HG03103 (cell line): Measurements from ENCODE around the gene CASK.
A peak's percentile ranks its signal among the peaks of the same experiment; 100 is the strongest.
"Not testable (repeated sequence)": the region's sequence is repeated elsewhere in the genome, so short reads cannot be mapped to it uniquely, and the experiment has no call there.

Experiments
- ATAC-seq: cut with Tn5 transposase; IDR thresholded peaks from one replicate; pipeline ENCODE4 v1.9.1; 2021; ENCODE audit warnings: low read depth; ENCODE audit not compliant: unreplicated experiment

CASK gene

DNA sequence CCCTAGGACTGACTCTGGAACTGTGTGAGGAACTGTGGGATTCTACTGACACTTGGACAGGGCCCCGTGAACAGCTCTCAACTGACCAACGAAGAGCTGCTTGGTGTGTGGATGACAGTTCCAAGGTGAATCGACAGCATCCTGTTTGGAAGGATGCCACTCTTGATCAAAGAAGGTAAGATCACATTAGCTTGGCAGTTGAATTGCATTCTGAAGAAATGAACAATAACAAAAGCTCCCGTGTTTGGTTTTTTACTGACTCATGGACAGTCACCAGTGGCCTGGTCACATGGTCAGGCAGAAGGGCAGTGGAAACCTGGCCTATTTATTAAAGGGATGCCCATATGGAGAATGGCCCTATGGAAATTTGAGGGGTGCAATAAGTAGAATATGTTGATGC, 267.7 kb downstream of the CASK start:
- no peak for ATAC-seq

DNA sequence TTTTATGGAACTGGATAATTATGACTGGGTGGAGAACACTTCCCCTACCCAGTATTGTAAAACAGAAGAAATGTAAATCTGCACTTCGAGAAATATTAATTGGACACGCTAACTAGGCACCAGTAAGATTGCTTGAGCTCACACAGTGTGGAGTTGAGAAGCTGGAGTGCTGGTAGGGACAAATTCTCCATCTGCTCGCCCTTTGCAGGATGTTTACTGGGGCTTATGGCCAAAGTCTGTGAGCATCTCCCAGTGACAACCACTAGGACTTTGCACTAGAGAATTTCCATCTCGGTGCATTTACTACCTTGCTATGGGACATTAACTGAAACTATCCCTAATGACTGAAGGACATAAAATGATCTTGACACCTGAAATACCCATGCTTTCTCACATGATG, 268.3 kb downstream of the CASK start:
- ATAC-seq: no peak

GRCh38 chrX:41653125-41653524, 270.2 kb downstream of the CASK start:
- no peak for ATAC-seq

GRCh38 chrX:41646201-41646600, 277.2 kb downstream of the CASK start:
- not testable (repeated sequence) for ATAC-seq

- ATAC-seq: no peak
These were observed 289.1 kb downstream of the CASK start for GRCh38 chrX:41634284-41634683.

GRCh38 chrX:41630091-41630490, 293.3 kb downstream of the CASK start:
- ATAC-seq: no peak

- no peak for ATAC-seq
These were observed 293.8 kb downstream of the CASK start for GRCh38 chrX:41629539-41629938.

DNA sequence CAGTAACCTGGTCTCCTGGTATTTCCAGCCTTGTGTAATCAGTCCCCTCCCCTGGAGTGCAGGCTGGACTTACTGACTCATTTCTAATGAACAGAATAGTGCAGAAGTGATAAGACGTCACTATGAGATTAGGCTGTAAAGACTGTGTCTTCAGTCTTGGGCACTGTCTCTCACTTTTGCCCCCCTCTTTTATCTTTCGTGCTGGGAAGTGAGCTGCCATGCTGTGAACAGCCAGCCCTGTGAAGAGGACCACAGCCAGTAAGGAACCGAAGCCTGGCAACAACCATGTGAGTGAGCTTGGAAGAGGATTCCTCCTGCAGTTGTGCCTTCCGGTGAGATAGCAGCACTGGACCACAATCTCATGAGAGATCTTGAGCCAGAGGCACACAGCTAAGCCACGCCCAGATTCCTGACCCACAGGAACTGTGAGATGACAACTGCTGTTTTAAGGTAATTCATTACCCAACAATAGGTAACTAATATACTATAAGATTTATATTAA, 302.1 kb downstream of the CASK start:
- ATAC-seq: no peak

DNA sequence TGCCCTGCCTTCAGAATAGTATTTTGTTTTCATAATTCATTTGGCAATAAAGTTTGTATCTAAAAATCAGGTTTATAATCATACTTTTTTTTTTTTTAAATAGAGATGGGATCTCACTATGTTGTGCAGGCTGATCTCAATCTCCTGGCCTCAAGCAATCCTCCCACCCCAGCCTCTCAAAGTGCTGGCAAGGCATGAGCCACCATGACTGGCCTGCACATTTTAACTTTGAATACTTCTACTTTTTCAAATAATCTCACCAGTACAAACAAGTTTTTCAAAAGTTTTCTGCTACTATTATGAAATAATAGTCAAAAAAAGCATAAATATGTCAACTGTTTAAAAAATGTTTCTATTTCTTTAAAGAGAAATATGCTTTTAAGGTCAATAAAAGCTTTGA, 304.1 kb downstream of the CASK start:
- no peak for ATAC-seq

DNA sequence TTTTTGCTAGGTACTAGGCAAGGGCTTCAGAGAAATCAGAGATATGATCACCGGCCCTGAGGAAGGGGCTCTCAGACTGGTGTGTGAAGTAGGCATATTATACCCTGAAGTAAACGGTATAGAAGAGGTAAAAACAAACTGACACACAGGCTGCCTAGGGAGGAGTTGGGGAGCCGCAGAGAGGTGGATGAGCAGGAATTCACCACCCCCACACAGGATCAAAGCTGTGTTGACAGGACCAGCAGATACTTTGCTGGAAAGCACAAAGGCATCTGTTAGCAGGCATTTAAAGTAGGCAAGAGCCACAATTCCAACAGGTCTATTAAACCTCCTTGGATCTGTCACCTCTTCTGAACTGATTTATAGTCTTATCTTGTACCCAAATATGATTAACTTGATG, 306.4 kb downstream of the CASK start:
- ATAC-seq: no peak

DNA sequence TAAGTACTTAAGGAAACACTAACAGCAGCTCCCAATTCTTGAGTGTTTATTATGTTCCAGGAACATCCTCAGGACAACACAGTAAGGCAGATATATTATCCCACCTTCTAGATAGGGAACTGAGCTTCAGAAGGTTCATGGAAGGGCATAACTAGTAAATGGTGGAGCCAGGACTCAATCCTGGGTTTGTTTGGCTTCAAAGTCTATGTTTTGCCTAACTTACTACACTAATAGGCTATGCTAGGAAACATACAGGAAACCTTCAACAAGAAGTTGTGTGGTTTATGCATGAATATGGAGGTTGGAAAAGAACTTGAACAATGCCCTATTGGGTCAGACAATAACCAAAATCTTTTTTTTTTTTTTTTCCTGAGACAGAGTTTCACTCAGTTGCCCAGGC, 307.1 kb downstream of the CASK start:
- ATAC-seq: no peak

- ATAC-seq: no peak
These were observed 315.1 kb downstream of the CASK start for GRCh38 chrX:41608244-41608643.

DNA sequence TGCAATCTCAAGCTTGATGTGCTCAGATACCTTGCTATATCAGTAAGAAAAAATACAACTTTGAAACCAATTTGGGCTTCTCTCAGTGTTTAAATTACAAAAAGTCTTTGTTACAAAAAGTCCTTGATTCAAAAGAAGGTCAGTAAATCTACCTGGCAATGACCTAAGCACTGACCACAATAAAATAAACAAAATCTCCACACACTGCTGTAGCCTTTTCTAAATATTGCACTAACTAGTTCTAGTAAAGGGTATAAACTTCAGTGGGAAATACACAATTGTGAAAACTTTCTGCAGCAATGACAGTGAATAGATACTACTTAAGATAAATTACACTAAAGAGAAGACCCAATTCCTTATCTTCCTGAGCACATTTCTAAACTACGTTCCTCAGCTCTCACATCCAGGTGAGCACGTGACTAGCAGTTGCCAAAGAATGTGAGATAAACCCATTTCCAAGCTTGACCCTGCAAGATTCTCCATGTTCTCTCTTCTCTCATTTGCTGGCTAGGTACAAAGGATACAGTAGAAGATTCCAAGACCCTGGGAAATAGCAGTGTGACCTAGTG, 316.0 kb downstream of the CASK start:
- ATAC-seq: no peak

GRCh38 chrX:41606057-41606456, 317.3 kb downstream of the CASK start:
- ATAC-seq: not testable (repeated sequence)

DNA sequence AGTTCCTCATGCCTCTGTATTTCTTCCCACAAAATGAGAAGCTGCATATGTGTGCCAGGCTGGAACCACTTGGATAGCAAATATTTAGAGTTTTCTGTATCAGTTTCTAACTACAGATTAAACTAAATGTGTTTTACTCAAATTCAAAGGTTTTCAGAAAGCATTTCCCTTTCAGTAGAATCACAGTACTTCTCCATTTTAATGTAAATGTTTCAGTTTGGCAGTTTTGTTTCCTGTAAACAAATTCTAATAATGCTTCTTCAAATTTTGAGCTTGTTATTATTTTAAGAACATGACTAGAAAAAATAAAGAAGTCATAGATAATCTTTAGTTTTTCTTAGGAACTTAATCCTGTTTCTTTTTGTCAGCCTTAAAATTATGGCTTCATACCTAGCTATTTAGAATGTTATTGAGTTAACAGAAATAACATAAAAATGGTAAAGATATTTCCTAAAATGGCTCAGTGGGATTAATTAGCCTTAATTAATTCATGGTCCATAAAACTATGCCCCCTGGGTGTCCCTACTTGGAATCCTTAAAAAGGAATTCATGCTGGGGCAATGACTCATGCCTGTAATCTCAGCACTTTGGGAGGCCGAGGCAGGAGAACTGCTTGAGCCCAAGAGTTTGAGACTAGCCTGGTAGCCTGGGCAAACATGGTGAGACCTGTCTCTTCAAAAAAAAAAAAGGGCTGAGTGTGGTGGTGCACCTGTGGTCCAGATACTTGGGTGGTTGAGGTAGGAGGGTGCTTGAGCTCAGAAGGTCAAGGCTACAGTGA, 318.4 kb downstream of the CASK start:
- ATAC-seq: no peak

DNA sequence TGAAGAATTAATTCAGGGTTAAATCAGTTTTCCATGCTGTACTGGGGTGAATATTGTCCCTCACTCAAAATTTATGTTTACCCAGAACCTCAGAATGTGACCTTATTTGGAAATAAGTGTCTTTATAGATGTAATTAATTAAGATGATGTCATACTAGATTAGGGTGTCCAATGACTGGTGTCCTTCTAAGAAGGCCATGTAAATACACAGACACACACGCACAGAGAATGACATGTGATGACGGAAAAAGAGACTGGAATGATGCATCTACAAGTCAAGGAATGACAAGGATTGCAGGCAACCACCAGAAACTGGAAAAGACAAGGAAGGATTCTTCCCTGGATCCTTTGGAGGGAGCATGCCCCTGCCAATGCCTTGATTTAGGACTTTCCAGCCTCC, 319.2 kb downstream of the CASK start:
- ATAC-seq: no peak

- no peak for ATAC-seq
These were observed 319.8 kb downstream of the CASK start for GRCh38 chrX:41603596-41603995.

DNA sequence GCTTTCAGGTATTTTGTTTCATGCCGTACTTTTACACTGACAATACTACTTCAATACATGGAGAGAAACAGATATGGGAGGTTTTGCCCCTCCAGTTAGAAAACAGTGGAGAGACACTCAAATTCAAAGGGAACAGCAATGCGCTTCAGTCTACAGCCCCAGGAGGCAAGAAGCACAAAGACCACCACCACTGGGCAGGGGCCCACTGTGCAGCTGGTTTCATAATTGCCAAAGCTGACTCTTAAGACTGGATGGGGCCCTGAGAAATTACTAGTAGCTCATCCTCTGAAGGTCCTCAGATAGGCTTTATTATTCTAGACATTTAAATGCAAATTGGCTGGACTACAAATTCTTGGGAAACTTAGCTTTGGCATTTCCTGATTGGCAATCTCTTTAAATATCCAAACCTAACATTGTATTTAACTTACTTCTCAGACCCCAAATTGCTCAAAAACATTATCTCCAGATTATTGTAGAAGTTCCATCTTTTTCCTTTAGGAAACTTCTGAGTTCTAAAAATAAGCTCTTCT, 320.5 kb downstream of the CASK start:
- no peak for ATAC-seq

DNA sequence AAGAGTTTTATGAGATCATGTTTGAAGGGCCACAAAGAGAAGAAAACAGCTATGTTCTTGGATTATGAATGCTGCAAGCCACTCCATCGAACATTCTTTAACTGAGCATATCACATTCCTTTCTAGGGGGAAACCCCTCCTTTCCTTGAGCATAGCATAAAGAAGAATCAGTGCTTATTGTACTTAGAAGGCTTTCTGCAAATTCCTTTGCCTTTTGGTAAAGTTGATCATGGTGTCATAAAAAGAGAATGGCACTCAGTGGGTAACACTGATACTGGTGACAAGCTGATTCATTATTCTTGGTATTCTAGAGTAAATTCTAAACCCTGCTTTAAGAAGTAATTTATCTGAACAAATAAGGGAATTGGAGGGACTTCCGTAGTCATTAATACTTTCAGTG, 323.1 kb downstream of the CASK start:
- no peak for ATAC-seq

DNA sequence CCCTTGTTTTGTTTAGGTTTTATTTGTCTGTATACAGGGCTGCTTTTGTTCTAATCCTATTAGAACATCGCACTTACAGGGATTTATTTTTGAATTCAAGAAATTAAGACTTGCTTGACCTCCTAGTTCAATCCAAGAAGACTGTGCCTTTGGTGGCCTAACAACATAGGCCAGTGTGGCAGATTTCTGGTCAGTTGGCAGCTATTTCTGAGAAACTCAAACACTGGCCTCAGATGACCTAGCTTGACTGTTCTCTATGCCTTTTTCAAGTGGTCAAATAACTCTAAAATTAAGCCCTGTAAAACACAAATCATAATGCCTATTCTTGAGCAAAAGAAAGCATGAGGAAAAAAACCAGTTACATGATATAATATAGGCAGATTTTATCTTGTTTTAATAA, 323.8 kb downstream of the CASK start:
- no peak for ATAC-seq

DNA sequence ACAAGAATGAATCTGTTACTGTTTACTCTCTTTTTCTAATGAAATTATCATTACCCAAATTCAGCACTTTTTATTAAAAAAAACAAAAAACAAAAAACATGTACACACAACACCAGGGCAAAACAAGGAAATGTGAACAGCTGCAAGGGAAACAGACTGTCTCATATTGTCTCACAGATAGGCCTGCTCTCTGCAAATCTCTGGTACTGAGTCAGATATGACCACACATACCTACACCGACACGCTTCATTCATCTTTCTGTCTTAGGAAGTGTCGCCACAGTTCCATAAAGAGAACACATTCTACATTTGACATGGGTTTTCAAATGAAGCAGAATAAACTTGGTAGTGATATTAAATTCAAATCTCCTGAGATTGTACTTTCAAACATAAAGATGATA, 326.8 kb downstream of the CASK start:
- peak; percentile 97 for ATAC-seq

DNA sequence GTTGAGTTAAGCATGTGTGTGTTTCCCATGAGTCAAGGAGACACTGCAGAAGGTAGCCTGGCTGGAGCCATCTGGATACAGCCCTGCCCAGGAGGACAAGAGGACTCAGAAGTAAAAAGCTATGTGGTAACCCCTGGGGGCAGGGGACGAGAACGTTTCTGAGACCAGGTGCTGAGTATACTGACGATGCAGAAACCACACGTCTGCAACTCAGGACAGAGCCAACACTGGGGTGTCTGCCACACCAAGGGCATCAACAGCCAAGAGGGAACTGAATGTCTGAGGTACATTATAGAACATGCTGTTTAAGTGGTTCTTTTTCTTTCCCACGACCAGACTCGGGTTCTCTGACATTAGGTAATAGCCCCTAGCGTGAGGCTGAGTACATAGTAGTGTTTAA, 328.7 kb downstream of the CASK start:
- ATAC-seq: no peak
